NCI-H524 (cell line): ENCODE data around the gene AUTS2.
A peak's percentile ranks its signal among the peaks of the same experiment; 100 is the strongest.

Source experiments
- DNase-seq, 2 experiments: peaks; one replicate each; lab custom pipeline; 2025; lab: John Stamatoyannopoulos, UW

AUTS2 gene

GRCh38 chr7:69992938-69993337 is 394.7 kb downstream of the AUTS2 start:
- DNase-seq, result no peak

- DNase-seq, result no peak
Measured at GRCh38 chr7:69994218-69994617, 395.9 kb downstream of the AUTS2 start.

- no peak for DNase-seq
Measured at GRCh38 chr7:69994886-69995542, 396.7 kb downstream of the AUTS2 start.

- DNase-seq, result peak in 1 of 2 experiments; percentile 13
Measured at GRCh38 chr7:69996121-69996520, 397.8 kb downstream of the AUTS2 start.

GRCh38 chr7:70000737-70001348 is 402.6 kb downstream of the AUTS2 start:
- DNase-seq, result peak; percentile 26 to 71

- peak in 1 of 2 experiments; percentile 49 for DNase-seq
Measured at GRCh38 chr7:70005480-70005879, 407.2 kb downstream of the AUTS2 start.

GRCh38 chr7:70005891-70006260 is 407.6 kb downstream of the AUTS2 start:
- no peak for DNase-seq

- DNase-seq, result peak; percentile 81 to 97
Measured at GRCh38 chr7:70006261-70006920, 408.1 kb downstream of the AUTS2 start.

- no peak for DNase-seq
Measured at GRCh38 chr7:70008466-70008865, 410.2 kb downstream of the AUTS2 start.

- no peak for DNase-seq
Measured at GRCh38 chr7:70014472-70015177, 416.4 kb downstream of the AUTS2 start.

- no peak for DNase-seq
Measured at GRCh38 chr7:70015353-70015752, 417.1 kb downstream of the AUTS2 start.

GRCh38 chr7:70016044-70016770 is 417.9 kb downstream of the AUTS2 start:
- no peak for DNase-seq

GRCh38 chr7:70017357-70017756 is 419.1 kb downstream of the AUTS2 start:
- no peak for DNase-seq

- no peak for DNase-seq
Measured at GRCh38 chr7:70018700-70019099, 420.4 kb downstream of the AUTS2 start.

GRCh38 chr7:70027867-70028266 is 429.6 kb downstream of the AUTS2 start:
- no peak for DNase-seq

- peak in 1 of 2 experiments; percentile 15 for DNase-seq
Measured at GRCh38 chr7:70028620-70029019, 430.3 kb downstream of the AUTS2 start.

- DNase-seq, result no peak
Measured at GRCh38 chr7:70029993-70030392, 431.7 kb downstream of the AUTS2 start.

GRCh38 chr7:70030745-70031144 is 432.5 kb downstream of the AUTS2 start:
- DNase-seq, result no peak

GRCh38 chr7:70031245-70031644 is 433.0 kb downstream of the AUTS2 start:
- DNase-seq, result no peak

- DNase-seq, result peak in 1 of 2 experiments; percentile 9
Measured at GRCh38 chr7:70032649-70033048, 434.4 kb downstream of the AUTS2 start.

GRCh38 chr7:70033226-70033625 is 435.0 kb downstream of the AUTS2 start:
- no peak for DNase-seq

- peak in 1 of 2 experiments; percentile 19 for DNase-seq
Measured at GRCh38 chr7:70034999-70035398, 436.7 kb downstream of the AUTS2 start.
